Measurements from ENCODE around the gene PNPLA2.
A peak's percentile ranks its signal among the peaks of the same experiment; 100 is the strongest.

PNPLA2 gene

DNA sequence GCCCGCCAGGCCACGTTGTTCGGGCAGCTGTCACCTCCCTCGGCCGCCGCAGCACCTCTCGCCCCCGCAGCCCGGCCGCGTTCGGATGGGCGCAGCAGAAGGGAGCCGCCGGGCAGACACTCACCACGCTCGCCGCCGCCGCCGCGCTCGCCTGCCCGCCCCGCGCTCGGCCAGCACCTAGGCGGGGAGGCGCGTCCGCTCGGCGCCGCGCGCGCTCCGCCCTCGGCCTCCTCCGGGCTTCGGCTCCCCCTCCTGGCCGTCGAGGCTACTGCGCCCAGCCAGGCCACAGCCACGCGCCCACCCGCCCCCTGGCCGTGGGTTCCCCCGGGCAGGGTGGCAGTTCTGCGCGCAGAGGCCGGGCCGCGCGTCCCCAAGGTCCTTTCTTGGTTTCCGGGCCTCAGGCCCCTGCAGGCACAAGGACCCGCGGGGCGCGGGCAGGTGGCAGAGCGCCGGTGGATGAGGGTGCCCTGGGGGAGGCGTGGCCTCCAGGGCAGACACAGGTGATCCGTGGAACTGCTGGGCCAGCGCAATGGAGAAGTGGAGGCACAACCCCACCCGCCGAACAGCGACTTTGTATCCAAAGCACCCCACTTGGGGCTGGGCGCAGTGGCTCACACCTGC is 20.5 kb upstream of the PNPLA2 start, which contains the start of gene SLC25A22:
TSS of gene SLC25A22 (minus strand) at position 189 of the 621 bp plus-strand sequence. CDS start 3,275 bp downstream, outside the sequence.
- peak; percentile 92 for DNase-seq (ENCODE audit: low spot score)

GRCh38 chr11:799641-800316 is 18.9 kb upstream of the PNPLA2 start:
- DNase-seq (ENCODE audit: low spot score): no peak

- no peak for DNase-seq (ENCODE audit: low spot score)
These were observed 18.2 kb upstream of the PNPLA2 start for GRCh38 chr11:800473-800872.

- no peak for DNase-seq (ENCODE audit: low spot score)
These were observed 17.5 kb upstream of the PNPLA2 start for GRCh38 chr11:801097-801780.

GRCh38 chr11:802018-802617 is 16.6 kb upstream of the PNPLA2 start:
- no peak for DNase-seq (ENCODE audit: low spot score)

DNA sequence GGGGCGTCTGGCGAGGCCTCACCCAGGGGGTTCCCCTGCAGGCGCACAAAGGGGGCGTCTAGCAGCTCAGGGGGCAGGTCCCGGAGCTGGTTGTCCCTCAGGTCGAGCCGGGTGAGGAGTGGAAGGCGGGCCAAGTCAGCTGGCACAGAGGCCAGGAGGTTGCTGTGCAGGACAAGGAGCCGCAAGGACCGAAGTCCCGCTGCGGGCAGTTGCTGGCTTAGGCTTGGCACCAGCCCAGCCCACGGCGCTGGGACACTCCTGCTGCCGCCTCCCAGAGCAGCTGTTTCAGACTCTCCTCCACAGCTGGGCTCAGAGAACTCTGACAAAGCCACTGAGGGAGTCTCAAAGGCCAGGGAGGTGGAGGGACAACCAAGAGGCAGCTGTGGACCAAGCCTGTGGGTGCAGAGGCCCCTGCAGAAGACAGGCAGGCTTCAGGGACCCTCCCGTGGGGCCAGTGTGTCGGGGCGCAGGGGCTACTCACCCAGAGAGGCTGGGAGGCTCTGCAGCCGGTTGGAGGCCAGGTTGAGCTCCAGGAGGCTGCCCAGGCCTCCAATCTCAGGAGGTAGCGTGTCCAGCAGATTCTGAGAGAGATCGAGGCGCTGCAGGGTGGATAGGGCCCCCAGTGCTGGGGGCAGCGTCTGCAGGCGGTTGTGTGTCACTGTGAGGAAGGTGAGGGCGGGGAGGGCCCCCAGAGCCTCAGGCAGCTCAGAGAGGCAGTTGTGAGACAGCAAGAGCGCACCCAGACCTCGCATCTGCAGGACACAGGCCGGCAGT is 15.8 kb upstream of the PNPLA2 start:
- DNase-seq (ENCODE audit: low spot score): no peak

GRCh38 chr11:803467-803742 is 15.3 kb upstream of the PNPLA2 start:
- DNase-seq (ENCODE audit: low spot score): no peak

DNA sequence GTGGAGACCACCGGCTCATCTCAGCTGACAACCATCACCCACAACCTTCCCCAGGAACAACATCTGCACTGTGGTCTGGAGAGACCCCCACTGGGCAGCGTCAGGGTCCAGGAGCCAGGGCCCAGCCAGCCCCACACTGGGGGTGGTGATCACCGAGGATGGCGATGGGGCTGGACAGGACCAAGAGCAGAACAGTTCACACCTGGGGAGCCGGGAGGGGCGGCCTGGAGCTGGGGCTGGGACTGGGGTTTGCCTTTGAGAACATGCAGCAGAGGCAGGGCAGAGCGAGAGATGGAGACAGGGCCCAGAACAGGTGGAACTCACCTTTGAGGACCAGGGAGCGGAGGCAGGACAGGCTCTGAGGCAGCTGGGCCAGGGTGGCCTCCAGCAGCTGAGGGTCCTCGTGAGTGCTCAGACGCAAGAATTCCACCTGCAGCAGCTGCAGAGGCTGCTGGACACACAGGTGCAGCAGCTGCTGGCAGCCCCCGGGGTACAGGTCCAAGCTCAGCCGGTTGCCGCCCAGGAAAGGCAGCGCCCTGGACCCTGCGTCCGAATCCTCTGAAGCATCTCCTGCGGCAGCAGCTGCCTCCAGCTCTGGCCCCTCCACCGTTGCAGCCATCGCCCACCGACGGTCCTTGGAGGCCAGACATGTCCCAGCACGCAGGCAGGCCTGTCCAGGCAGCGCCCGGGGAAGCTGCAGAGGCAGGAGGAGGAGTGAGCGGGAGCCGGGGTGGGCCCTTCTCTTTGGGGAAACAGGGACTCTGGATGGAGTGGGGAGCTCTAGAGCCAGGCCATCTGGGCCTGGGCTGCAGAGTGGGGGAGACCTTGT is 14.7 kb upstream of the PNPLA2 start:
- no peak for DNase-seq (ENCODE audit: low spot score)

DNA sequence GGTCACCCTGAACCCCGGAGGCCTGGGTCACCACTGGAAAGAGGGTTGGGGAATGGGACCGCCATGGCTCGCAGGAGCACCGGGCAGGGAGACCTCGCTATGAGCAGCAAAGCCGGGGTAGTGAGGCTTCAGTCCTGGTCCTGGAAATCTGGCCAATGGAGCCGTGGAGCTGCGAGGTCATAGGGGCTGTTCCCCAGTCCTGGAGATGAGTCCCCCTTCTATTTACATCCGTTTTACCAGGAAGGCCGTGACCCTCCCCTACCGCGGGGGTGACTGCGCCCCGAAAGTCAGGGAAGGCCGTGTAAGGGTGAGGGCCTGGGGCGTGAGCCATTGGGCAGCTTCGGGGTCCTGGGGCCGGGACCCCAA is 14.1 kb upstream of the PNPLA2 start:
- no peak for DNase-seq (ENCODE audit: low spot score)

- DNase-seq (ENCODE audit: low spot score): no peak
These were observed 10.1 kb upstream of the PNPLA2 start for GRCh38 chr11:808427-809286.

- DNase-seq (ENCODE audit: low spot score): peak; percentile 97
These were observed 9.3 kb upstream of the PNPLA2 start, which contains the start of gene RPLP2 for GRCh38 chr11:809287-810039. RPLP2 (plus strand) TSS chr11:809967; CDS start chr11:810235, 268 bp downstream.

DNA sequence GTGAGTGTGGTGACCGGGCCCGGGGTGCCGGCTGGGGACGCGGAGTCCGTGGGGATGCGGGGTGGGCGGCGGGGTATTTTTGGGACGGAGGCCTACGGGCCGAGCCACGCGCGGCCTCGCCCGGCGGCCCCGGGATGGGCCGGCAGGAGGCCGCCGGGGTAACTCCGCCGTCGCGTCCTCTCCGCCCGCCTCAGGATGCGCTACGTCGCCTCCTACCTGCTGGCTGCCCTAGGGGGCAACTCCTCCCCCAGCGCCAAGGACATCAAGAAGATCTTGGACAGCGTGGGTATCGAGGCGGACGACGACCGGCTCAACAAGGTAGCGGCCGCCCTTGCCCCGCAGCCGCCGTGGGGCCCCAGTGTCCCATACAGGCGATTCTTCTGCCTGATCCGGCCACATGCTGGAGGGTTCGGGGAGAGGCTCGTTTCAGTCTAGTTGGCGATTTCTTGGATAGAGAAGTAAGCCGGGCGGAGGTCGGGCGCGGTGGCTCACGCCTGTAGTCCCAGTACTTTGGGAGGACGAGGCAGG is 8.6 kb upstream of the PNPLA2 start:
- DNase-seq (ENCODE audit: low spot score): no peak

- no peak for DNase-seq (ENCODE audit: low spot score)
These were observed 7.1 kb upstream of the PNPLA2 start for GRCh38 chr11:811446-812245.

- DNase-seq (ENCODE audit: low spot score): no peak
These were observed 6.3 kb upstream of the PNPLA2 start for GRCh38 chr11:812390-812789.

DNA sequence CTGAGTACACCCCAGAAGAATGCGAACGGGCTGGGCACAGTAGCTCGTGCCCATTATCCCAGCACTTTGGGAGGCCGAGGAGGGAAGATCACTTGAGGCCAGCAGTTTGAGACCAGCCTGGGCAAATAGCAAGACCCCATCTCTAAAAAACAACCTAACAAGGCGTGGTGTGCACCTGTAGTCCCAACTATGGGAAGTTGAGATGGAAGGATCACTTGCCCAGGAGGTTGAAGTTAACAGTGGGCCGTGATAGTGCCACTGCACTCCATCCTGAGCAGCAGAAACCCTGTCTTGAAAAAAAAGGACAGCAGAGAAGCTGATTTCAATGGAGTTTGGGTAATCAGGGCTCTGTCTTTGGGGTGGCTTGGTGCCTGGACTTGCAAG is 5.7 kb upstream of the PNPLA2 start:
- no peak for DNase-seq (ENCODE audit: low spot score)

DNA sequence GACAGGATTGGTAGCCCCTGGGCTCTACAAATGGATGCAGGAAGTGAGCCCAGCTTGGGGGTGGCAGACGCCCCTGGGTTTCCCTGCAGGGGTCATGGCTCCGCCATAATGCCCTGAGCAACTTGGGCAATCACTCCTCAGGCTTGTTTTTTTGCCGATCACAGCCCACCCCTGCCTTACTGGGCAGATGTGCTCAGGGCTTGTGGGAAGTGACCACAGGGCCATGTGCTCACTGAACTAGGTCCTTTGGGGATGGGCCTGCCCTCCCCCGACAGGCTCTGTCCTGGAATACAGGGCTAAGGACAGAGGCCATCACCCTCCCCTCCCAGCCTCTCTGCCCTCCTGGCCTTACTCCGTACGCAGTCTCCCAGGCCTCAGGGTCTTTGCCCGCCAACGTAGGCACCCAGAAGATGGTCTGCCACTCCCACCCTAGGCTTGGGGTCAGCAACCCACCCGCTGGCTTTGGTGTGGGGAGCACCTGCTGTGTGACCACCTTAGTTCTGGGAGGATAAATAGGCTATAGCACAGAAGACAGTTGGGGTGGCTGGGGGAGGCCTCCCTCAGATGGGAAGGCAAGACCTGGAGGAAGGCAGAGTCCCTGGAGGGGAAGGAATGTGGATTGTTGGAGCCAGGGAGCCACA is 5.1 kb upstream of the PNPLA2 start:
- no peak for DNase-seq (ENCODE audit: low spot score)

DNA sequence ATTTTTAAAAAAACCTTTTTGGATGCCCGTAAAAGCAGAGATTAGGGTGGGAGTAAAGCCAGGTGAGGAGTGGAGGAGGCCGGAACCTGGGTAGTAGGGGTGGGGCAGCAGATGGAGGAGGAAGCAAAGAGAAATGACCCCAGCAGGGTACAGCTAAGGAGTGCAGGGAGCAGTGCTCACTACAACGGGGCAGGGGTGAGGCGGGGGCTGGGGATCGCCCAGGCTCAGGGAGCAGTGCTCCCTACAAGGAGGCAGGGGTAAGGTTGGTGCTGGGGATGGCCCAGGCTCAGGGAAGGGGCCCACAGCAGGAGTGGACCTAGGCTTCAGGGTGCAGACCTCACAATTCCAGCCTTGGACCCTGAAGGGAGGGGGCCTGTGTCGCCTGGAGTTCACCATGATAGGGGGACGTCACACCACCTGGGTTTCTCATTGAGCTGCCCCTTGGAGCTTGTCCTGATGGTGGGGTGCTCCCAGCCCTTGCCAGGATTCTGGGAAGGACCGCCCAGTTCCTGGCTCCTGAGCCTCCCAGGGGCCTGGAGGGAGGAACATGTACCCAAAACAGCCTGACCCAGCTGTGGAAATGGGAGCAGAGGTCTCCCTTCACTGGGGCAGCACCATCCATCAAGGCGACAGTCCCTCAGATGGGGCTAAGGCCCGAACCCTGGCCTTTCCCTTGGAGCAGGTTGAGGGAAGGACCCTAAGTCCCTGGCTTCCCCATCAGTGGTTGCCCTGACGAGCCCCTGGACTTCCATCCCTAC is 2.9 kb upstream of the PNPLA2 start:
- DNase-seq (ENCODE audit: low spot score): no peak

All from AG08395 (cell line).